HepG2 (cell line): ENCODE measurements around the gene HCFC2.

Experiments used
- NFE2L1 ChIP-seq: sonication (generic); formaldehyde crosslinking; IDR thresholded peaks from 2 replicates; pipeline ENCODE4 v1.4.0; 2020; ENCODE audit warnings: missing genetic modification reagents, mild to moderate bottlenecking, borderline replicate concordance
- TBX2 ChIP-seq: sonication (generic); formaldehyde crosslinking; IDR thresholded peaks from 2 replicates; pipeline ENCODE4 v1.5.0; 2020; ENCODE audit warnings: missing genetic modification reagents, mild to moderate bottlenecking, borderline replicate concordance

DNA sequence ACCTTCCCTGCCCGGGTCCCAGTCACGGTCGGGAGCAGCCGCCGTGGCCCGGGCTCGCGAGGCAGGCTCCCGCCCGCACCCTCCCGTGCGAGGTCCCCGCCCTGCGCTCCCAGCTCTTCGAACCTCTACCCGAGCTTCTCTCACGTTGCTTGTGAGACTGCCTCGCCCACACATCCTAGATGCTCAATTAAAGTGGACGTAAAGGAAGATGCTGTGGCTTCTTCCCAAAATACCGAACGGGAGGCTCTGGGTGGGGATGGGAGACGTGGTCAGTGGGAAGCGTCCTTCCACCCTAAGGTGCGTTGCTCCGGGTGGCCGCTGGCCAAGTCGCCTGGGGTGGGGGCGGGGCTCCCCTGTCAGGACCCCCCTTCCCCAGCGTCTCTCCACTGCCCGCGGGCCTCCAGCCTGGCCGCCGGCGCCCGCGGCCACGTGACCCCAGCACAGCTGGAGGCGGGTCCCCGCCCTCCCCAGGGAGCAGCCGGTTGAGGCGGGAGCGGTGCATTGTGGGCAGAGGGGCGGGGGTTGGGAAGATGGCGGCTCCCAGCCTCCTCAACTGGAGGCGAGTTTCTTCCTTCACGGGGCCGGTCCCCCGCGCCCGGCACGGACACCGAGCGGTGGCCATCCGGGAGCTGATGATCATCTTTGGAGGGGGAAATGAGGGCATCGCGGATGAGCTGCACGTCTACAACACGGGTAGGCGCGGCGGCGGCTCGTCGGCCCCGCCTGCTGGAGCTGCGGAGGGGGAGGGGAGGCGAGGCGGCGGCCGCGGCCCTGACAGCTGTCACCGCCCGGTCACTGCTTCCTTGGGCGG, at the start of gene HCFC2:
- TF ChIP-seq NFE2L1 (CRISPR knock-in tag) (no peak), TBX2 (CRISPR knock-in tag) (no peak; the same call in 1 of the 2 replicates)
